ENCODE data around the gene MTA2.
A peak's percentile ranks its signal among the peaks of the same experiment; 100 is the strongest.
"Not testable (repeated sequence)": the region's sequence is repeated elsewhere in the genome, so short reads cannot be mapped to it uniquely, and the experiment has no call there.

The MTA2 gene

DNA sequence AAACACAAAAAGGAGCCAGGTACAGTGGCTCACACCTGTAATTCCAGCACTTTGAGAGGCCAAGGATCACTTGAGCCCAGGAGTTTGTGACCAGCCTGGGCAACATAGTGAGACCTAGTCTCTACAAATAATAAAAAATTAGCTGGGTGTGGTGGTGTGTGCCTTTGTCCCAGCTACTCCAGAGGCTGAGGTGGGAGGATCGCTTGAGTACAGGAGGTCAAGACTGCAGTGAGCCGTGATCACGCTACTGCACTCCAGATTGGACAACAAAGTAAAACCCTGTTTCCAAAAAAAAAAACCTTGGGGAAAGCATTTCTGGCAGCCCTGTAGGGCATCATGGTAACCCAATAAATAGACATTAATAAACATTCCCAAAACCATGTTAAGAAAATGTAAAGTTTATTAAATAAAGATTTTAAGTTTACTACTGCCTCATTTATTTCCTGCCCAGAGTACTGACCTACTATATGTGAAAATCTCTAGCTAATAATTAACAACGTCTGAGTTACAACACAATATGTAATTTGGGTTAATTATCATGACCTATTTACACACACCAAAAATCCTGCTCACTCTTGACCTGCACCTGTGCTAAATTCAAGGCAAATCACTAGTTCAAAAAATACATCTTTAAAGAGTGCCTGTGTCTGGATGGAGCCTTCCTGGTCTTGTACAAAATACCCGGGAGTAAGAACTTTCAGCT lies 36.4 kb downstream of the MTA2 start:
- DNase-seq = no peak

DNA sequence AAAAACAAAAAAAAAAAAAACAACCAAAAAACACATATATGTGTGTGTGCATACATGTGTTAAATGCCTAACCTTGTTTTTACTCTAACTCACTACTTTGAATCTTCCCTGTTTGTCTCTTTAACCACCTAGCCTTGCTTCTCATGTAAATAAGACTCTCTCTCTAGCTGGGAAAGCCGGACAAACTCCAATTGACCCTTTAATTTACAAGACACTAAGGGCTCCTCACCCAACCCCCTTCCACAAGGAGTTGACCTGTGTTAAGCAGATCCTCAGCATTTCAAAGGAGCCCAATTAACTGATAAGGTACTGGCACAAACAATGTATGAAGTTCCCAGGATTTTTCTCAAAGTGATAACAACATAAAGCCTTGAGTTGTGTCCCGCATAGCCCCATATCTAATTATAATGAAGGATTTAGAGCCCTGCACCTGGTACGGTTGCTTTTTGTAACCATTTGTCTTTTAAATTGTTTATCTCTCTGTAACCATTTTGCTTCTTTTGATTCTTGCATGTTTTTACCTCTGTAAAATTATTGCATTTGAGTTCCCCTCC lies 39.9 kb downstream of the MTA2 start:
- DNase-seq = peak; percentile 52

DNA sequence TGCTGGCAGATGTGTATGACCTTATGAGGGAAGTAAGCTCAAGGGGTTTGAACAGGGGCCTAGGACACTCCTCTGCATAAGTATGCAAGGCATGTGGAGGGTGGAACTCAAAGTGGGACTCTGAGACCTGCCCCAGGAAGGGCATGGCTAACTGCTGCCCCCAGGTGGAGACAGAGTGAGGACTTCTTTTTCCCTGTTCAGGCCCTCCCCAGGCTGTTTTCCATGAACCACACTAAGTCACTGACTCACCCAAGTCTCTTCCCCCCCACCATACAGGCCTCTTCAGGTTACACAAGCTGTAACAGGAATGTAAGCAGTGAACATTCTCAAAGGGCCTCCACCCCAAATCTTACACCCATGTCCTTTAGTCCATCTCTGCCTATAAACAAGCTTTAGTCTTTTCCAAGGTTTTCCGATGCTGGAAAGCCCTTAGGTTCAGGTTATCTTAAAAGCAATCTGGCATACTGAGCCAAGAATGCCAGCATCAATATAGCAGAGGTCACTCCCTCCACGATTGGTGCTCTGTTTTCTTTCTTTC lies 41.0 kb downstream of the MTA2 start:
- peak; percentile 99 for DNase-seq

DNA sequence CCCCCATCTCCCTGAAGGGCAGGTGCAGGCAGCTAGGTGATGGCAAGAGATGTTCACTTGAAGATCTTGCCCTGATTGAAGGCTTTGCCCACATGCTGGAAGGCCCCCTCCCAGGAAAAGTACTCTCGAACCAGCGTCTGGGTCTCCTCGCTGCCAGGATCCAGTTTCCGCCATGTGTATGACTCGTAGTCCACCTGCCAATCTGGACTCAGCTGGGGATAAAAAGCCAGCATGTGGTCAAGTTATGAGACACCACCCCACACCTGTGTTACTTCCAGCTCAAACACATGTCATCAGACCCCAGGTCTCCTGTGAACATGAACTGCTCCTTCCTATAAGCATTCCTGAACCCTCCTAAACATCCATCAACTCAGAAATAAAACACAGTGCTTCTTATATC lies 42.0 kb downstream of the MTA2 start:
- DNase-seq = peak; percentile 46

DNA sequence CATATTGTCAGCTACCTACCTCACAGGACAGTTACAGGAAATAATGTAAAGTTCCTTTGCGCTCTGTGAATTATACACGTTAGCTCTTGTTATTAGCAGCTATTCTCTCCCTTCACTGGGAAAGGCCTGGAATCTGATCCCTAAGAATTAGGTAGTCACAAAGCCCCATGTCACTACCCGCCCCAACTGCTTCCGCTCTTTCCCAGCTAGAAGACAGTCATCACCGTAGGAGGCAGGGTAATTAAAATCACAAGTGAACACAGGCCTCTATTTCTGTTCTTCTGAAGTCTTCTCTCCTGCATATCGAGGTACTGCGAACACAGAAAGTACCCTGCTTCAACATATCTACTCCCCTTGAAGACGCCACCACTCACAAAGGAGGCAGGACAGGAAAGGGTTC lies 42.5 kb downstream of the MTA2 start:
- DNase-seq = no peak

DNA sequence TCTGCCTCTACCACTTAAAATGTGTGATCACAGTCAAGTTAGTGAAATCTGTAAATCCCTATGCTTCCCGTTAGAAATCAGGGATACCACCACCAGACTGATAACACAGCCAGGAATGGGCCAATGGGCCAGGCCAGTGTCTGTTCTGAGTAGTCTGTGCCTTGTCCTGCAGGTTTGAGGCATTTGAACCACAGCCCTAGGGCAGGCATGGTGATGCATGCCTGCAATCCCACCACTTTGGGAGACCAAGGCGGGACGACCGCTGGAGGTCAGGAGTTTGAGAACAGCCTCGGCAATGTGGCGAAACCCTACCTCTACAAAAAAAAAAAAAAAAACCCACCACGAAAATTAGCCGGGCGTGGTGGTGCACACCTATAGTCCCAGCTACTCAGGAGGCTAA lies 43.0 kb downstream of the MTA2 start:
- peak; percentile 89 for DNase-seq

DNA sequence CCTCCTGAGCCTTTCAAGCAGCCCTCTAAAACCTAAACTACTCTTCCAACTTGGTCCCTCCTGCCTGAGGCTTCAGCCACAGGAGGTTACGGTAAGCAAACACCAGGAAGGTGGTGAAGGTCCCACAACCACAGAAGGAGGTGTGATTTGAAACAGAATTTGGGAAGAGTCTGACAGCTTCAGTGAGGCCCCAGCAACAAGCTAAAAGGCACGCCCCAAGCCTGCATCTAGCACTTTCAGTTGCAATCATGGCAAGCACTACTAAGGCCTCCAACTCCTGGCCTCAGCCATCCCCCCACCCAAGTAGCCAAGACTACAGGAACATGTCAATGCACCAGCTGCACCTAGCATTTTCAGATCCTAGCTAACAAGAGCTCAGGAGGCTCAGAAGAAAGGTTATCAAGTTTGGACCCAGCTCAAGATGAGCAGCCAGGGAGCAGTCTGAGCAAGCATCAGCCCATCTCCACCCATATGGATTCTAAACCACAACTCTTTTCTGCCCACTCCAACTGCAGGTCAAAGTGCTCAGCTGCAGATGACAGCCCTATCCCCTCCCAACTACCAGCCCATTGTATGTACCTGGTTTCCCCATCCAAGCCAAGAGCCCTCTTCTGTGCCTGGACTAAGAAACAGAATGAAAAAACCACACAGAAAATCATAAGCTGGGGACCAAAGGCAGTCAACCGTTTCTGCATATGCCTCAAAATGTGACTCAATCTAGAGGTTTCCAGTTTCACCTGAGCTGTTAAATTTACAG lies 44.6 kb downstream of the MTA2 start:
- no peak for DNase-seq

DNA sequence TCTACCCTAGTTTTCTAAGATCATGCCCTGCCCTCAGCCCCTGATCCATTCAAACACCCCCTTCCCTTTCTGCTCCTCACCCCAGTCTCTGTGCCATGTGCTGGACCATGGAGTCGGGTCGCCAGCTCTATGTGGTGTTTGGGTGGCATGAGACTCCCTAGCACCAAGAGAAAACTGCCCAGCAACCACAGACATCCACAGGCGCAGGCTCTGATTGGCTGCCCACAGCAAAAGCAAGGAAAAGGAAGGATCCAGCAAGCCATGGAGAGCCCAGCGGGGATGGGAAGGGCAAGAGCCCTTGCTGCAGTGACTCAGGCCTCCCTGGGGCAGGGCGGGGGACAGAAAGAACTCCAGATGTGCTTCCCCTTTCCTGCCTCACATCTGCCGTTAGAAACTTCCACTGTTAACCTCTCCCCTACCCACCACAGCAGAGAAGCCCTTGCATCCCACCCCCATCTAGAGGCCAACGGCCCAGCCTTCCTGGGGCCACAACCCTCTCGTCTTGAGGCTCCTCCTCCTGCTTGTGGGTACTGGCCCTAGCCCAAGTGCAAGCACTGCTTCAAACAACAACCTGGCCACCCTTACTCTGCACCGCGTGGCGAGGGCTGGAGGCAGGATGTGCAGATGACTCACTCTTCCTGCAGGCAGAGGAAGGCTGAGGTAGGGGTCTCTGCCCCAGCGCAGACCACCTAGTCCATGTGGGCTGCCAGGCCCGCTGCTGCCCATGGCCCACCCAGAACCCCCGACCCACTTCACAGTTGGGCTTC lies 45.4 kb downstream of the MTA2 start:
- DNase-seq = peak; percentile 96

DNA sequence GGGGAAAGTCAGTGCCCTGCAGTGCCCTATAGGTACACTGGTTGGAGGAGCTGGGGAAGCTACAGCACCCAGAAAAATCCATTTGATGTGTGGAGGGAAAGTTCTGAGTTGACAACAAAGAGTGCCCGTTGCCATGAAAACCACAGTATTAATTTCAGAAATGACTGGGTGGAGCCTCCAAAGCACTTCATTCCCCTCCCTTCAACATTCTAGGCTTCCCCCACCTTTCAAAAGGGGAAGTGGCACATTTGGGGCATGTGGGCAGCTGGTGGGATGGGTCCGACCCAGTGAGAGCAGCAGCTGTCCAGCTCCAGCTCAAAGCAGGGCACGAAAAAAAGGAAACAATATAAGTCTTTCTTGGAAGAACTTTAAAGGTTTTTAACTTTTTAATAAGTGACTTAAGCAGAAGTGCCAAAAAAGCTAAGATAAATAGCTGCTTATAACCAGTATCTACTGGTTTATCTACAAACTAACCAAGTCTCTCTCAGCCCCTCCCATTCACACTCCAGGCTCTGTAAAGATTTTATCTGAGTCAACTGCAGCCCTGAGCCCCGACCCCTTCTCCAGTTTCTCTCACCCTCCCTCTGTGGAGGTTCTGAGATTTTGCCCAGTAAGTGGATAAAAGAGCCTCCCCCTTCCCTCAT lies 46.1 kb downstream of the MTA2 start:
- peak; percentile 60 for DNase-seq

DNA sequence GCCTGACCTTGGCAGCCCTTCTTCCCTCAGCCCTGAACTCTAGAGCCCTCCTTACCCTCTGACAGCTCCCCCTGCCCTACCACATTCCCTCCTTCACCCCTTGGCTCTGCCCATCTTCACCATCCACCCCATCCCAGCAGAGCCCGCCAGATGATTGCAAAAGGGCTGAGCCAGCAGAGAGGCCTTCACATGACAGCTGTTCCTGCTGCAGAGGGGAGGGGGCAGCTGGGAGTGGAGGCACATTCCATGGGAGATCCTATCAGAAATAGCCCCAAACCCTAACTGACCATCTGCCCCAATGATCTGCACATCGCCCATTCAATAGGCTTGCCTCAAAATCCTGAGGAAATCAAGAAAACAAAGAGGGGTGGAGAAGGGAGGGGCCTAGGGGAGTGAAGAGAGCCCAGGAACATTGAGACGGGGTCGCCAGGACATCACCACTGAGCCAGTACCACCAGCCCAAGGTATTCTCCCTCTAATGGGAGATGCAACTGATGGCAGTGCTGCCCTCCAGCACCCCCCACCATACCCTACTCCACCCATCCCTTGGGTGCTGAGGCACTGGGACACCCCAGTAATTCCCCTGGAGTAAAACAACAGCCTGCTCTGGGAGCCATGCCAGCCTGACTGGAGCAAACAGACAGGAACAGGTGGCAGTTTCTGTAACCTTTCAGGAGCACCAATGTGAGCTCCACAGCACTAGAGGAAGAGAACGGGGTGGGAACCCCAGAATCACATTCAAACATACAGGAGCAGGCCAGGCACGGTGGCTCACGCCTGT lies 47.1 kb downstream of the MTA2 start:
- peak; percentile 81 for DNase-seq

DNA sequence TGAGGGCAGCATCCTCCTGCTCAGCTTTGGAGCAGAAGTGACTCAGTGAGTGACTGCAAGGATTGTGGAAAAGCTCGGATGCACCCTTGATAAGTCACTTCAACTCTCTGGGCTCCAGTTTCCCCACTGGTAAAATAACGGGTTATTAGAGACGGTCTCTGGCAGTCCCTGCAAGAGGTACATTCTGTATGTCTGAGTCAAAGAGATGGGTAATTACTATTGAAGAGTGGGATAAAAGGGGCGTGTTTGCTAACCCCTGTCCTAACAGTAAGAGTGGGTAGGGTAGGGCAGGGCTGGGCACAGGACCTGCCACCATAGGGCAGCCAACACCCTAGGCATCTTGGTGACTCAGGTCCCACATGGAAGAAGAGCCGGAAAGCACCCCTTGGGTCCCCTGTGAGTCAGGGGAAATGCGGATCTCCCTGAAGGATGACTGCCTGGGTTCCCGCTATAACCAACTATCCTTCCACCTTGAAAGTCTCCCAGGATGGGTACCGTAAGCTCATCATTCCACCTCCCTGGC lies 47.8 kb downstream of the MTA2 start:
- no peak for DNase-seq

DNA sequence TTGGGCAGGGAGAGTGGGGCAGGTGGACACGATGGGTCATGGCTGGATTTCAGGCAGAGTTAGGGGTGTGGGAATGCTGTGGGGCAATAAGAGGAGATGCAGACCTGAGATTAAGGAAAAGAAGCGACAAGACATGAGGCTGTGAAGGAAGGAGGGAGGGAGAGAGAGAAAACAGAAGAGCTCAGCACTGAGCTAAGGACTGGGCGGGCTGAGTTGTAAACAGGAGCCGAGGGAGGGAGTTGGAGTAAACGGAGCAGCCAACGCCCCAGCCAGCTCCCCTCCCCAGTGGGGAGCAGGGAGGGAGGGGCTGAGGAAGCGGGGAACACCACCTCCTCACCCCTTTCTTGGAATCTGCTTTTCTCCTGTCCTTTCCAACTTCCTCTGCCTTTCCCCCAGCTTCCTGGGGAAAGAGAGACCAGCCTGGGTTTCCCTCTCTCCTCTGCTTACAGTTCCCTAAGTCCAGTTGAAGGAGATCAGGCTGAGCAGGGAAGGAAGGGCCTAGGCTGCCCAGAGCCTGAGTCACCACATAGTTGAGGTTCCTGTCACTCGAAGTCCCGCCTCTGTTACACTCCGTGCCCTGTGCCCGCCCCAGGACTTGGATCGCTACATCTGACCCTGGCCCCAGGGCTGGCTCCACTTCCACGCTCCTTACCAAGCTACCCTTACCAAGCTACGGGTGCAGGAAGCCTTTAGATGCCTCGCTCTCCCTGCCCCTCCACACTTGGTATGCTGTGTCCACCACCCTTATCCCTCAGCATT lies 48.4 kb downstream of the MTA2 start:
- DNase-seq = peak; percentile 98

DNA sequence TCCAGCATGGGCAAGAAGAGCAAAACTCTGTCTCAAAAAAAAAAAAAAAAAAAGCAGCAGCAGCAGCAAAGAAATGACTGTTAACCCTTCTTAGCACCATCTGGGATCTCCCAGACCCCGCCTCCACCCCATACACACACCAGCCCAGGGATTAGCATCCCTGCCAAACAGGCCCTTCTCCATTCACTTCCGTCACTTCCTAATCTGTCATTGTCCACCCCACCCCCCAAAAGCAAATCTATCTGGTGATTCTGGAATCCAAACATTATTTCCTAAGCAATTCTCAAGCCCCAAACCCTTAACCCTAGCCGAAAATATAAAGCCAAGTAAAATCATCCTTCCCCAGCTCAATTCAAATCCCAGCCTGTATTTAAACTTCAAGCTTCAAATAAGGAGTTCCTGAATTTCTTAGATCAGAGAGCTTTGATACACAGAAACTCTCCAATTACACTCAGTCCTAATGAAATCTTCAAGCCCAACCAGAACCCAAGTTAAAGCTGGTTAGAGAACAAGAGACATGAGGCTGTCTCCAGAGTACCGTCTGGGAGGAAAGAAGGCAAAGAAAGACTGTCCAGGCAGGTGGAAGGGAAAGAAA lies 49.1 kb downstream of the MTA2 start:
- DNase-seq = peak; percentile 63

DNA sequence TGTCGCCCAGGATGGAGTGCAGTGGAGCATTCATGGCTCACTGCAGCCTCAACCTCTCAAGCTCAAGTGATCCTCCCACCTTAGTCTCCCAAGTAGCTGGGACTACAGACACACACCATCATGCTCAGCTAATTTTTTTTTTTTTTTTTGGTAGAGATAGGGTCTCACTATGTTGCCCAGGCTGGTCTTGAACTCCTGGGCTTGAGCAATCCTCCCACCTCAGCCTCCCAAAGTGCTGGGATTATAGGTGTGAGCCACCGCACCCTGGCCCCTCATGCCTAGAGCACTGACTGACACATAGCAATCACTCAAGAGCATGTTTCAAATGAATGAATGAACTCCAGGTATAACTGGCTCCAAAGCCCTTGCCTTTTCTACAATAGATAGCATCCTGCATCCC lies 51.2 kb downstream of the MTA2 start:
- DNase-seq = not testable (repeated sequence)

DNA sequence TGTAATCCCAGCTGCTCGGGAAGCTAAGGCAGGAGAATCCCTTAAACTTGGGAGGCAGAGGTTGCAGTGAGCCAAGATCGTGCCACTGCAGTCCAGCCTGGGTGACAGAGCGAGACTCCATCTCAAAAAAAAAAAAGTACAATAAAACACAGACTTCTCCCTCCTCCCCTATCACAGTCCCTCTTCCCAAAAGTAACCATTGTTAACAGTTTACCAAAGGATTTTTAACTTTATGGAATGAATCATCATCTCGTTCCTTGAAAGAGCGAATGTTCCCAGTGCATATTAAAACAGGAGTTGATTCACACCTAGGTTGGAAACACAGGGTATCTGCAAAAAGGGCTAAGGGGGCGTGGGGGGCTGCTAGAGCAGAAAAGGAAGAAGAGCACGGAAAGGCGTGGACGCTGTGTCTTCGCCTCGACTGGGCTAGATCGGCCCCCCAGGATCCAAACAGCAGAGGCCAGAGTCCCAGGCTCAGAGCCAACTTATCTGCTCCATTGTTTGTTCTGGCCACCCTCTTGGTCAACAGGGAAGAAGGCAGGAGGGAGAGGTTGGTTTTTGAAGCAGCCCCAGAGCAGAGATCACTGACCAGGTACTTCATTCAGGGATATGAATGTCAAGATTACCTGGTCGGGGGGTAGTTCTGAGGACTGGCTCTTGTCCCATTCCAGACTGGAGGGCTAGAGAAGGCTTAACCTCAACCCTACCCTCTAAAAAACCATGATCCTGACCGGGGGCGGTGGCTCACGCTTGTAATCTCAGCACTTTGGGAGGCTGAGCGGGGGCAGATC lies 52.9 kb downstream of the MTA2 start:
- DNase-seq = no peak

DNA sequence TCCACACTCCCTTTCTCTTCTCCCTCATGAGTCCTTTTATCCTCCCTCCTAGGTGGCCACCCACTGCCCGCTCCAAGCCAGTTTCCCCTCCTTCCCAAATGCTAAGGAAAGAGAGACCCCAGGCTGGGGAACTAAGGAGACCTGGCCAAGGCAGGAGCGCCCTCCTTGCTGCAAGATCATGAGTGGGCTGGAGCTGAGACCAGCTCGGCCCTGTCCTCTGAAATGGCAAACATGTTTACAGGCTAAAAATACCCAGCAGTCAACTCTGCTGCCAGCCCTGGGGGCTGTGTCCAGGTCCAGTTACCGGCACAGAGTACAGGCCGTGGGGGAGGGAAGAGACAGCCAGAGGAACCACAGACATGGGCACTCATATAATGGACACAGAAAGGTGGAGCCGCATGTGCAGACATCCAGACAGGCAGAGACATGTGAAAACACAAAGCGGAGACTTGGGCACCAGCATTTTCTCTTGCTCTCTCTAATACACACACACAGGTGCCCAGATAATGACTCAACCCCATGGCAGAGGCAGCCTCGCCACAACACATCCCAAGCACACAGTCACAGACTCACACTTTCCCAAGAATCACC lies 53.9 kb downstream of the MTA2 start:
- DNase-seq = peak; percentile 78

DNA sequence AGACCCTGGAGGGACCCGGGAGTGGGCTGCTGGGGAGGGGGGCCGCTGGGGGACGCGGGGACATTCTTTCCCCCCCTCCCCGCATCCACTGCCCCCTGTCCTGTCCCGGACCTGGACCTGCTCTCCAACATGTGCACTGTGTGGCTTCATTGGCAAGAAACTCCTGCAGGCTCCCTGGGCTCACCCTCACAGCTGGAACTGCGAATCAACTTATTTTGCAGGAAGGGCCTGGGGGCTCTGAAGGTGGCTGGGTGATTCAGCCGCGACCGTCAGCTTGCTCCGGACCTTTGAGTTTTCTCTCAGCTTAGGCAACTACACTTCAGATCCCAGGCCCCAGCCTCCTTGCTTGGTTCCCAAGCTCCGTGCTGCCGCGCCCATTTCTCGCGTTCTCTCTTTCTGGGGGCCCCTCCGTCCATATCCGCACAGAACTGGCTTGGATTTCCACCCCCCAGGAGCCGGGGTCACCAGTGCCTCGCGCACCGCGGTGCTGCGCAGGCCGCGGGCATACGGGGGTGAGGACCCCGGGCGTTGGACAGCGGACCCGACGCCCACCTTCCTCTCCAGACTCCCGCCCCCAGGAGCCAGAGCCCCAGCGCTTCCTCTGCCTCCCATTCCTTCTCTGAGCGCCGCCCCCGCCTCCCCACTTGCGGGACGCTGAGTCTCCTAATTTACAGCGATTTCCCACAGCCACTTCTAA lies 54.6 kb downstream of the MTA2 start:
- DNase-seq = peak; percentile 87

DNA sequence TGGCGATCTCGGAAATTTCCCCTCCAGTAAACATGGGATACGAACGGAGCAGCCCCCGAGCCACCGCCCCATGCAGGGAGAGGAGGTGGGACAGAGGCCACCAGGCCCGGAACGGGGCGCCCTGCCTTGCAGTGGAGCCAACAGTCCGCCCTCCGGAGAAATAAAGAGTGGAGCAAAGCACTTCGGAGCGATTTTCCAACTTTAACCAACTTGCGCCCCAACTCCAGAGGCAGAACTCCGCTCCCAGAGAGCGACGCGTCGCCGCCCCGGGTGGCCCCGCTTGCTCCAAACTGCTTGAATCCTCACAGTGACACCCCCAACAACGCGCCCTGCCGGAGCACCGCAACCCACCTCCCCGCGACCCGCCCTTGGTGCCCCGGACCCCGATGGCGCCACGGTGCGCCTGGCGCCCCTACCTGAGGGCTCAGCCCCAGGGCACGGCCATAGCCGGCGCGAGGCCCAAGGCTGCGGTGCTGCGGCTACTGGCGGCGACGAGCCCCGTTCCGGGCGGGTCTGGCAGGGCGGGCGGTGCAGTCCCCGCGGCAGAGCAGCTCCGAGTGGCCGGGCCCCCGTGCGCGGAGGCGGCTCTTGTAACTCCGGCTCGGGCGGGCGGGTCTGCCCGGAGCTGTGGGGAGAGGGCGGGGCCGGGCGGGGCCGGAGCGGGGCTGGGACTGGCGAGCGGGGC lies 55.3 kb downstream of the MTA2 start, which contains the start of gene AHNAK:
Gene AHNAK (minus strand): TSS at position 563 of the 685 bp plus-strand sequence. CDS start 10,708 bp downstream, outside the sequence.
- DNase-seq = peak; percentile 92
